Neural cell (in vitro differentiated cells): ENCODE data around the gene RSBN1. TPM values are rescaled to one million over a fixed set of nuclear protein-coding genes. Genes with fewer than 3 reads are reported as not detected.

Experiments
- H2AFZ ChIP-seq: fragments of 200-600, 300-800 bp; sonication (generic), shearing (Covaris generic); 2 replicates; pipeline ENCODE4 v1.6.0; 2014; ENCODE audit warnings: low read depth, mild to moderate bottlenecking, antibody characterized with exemption, low read length, moderate library complexity
- H3F3A ChIP-seq: fragments of 200-600 bp; shearing (Covaris generic); 2 replicates; pipeline ENCODE4 v1.6.1; 2016; ENCODE audit warnings: mild to moderate bottlenecking, moderate library complexity, mixed read lengths, antibody characterized with exemption, low read length; ENCODE audit not compliant: insufficient read depth, poor library complexity, severe bottlenecking
- H3K27ac ChIP-seq: fragments of 200-600, 300-800 bp; sonication (generic), shearing (Covaris generic); 2 replicates; pipeline ENCODE4 v1.5.1; 2014; ENCODE audit warnings: mild to moderate bottlenecking, low read length, moderate library complexity
- H3K27me3 ChIP-seq: fragments of 300-800, 200-600 bp; sonication (generic), shearing (Covaris generic); 2 replicates; pipeline ENCODE4 v1.6.0; 2014; ENCODE audit warnings: mild to moderate bottlenecking, low read depth, low read length, moderate library complexity; ENCODE audit not compliant: insufficient read depth
- H3K36me3 ChIP-seq: fragments of 300-800, 200-600 bp; sonication (generic), shearing (Covaris generic); 2 replicates; pipeline ENCODE4 v1.5.1; 2014; ENCODE audit warnings: mild to moderate bottlenecking, antibody characterized with exemption, low read length, moderate library complexity; ENCODE audit not compliant: insufficient read depth
- H3K4me2 ChIP-seq: fragments of 300-800, 200-600 bp; sonication (generic), shearing (Covaris generic); 2 replicates; pipeline ENCODE4 v1.6.0; 2014; ENCODE audit warnings: mild to moderate bottlenecking, low read length
- H3K4me3 ChIP-seq: fragments of 300-800, 200-600 bp; sonication (generic), shearing (Covaris generic); 2 replicates; pipeline ENCODE4 v1.5.1; 2014; ENCODE audit warnings: mild to moderate bottlenecking, low read length, moderate library complexity
- H3K79me2 ChIP-seq: fragments of 200-600 bp; shearing (Covaris generic); replicated peaks from 2 replicates; pipeline ENCODE4 v1.6.0; 2014; ENCODE audit warnings: mild to moderate bottlenecking, low read length, moderate library complexity; ENCODE audit not compliant: insufficient read depth
- H3K9ac ChIP-seq: fragments of 300-800, 200-600 bp; sonication (generic), shearing (Covaris generic); 2 replicates; pipeline ENCODE4 v1.6.1; 2016; ENCODE audit warnings: mild to moderate bottlenecking, low read length, mixed read lengths
- H3K9me2 ChIP-seq: fragments of 200-600 bp; shearing (Covaris generic); 2 replicates; pipeline ENCODE4 v1.6.1; 2016; ENCODE audit warnings: mild to moderate bottlenecking, low read length, mixed read lengths; ENCODE audit not compliant: insufficient read depth
- H3K9me3 ChIP-seq: fragments of 200-600, 300-800 bp; sonication (generic), shearing (Covaris generic); 2 replicates; pipeline ENCODE4 v1.6.1; 2016; ENCODE audit warnings: mild to moderate bottlenecking, mixed run types, low read length, moderate library complexity, mixed read lengths
- H4K20me1 ChIP-seq: fragments of 200-600 bp; shearing (Covaris generic); 2 replicates; pipeline ENCODE4 v1.6.1; 2016; ENCODE audit warnings: mild to moderate bottlenecking, mixed run types; ENCODE audit not compliant: insufficient read depth
- CTCF ChIP-seq: fragments of 450-650 bp; IDR thresholded peaks from 2 replicates; pipeline ENCODE4 v1.5.1; 2014; ENCODE audit warnings: antibody characterized with exemption, mild to moderate bottlenecking, moderate library complexity; ENCODE audit not compliant: poor library complexity, severe bottlenecking
- EP300 ChIP-seq: fragments of 450-650 bp; conservative IDR thresholded peaks from 2 replicates; pipeline ENCODE4 v1.6.1; 2014; ENCODE audit warnings: antibody characterized with exemption, mild to moderate bottlenecking, moderate library complexity; ENCODE audit not compliant: poor library complexity, severe bottlenecking
- EZH2 ChIP-seq: fragments of 200-600, 300-800 bp; shearing (Covaris generic), sonication (generic); IDR thresholded peaks from 2 replicates; pipeline ENCODE4 v1.6.1; 2014; ENCODE audit warnings: antibody characterized with exemption, low read length, borderline replicate concordance, mild to moderate bottlenecking; ENCODE audit not compliant: insufficient read depth, poor library complexity, severe bottlenecking
- MXI1 ChIP-seq: fragments of 450-650 bp; conservative IDR thresholded peaks from 2 replicates; pipeline ENCODE4 v1.6.1; 2014; ENCODE audit warnings: antibody characterized with exemption, mild to moderate bottlenecking; ENCODE audit not compliant: poor library complexity, severe bottlenecking
- POLR2AphosphoS5 ChIP-seq: IDR thresholded peaks from 2 replicates; pipeline ENCODE4 v1.6.1; 2012
- RAD21 ChIP-seq: fragments of 450-650 bp; conservative IDR thresholded peaks from 2 replicates; pipeline ENCODE4 v1.6.1; 2014; ENCODE audit warnings: antibody characterized with exemption, mild to moderate bottlenecking, moderate library complexity
- REST ChIP-seq: IDR thresholded peaks from 2 replicates; pipeline ENCODE4 v1.6.1; 2012; ENCODE audit warnings: borderline replicate concordance
- SMC3 ChIP-seq: fragments of 450-650 bp; conservative IDR thresholded peaks from 2 replicates; pipeline ENCODE4 v1.6.1; 2014; ENCODE audit warnings: antibody characterized with exemption, mild to moderate bottlenecking, moderate library complexity; ENCODE audit not compliant: poor library complexity
- TAF1 ChIP-seq: IDR thresholded peaks from 2 replicates; pipeline ENCODE4 v1.6.1; 2012; ENCODE audit warnings: low read depth
- polyA plus RNA-seq: library from polyadenylated mRNA; depleted of rRNA; stranded (reverse); fragments of >200 nt; gene quantifications from 2 replicates; pipeline ENCODE4 v1.2.3, GENCODE V29; 2014

Gene RSBN1
- polyA plus RNA-seq, 1 donor from 2014 or later: 33.7 TPM

- Histone ChIP-seq H3K36me3 (no peaks in the 10 kb centered on the region), H3K27me3 (no peaks in the 10 kb centered on the region), H3K9me3 (no peaks in the 10 kb centered on the region), H3K9me2 (no peaks in the 10 kb centered on the region), H3K27ac (no peak overlapping the region), H3K9ac (no peak overlapping the region), H3K79me2 (no peaks in the 10 kb centered on the region), H4K20me1 (no peaks in the 10 kb centered on the region), H3K4me2 (no peak overlapping the region), H3K4me3 (no peak overlapping the region), H3F3A (no peaks in the 10 kb centered on the region), H2AFZ (no peak overlapping the region)
- TF ChIP-seq MXI1 (no peak), CTCF (no peak), SMC3 (no peak), RAD21 (no peak), EP300 (no peak), EZH2 (no peak), REST (no peak), POLR2AphosphoS5 (no peak), TAF1 (no peak)
Measured at GRCh38 chr1:113858982-113859381, 46.7 kb upstream of the RSBN1 start.

- TF ChIP-seq EZH2: no peak
- TF ChIP-seq RAD21: no peak
- no peak for TF ChIP-seq REST
- TF ChIP-seq MXI1: no peak
- no peak for TF ChIP-seq EP300
- TF ChIP-seq POLR2AphosphoS5: no peak
- no peak for TF ChIP-seq CTCF
- no peak for TF ChIP-seq SMC3
- TF ChIP-seq TAF1: no peak
- H3K27ac ChIP-seq: no peak overlapping the region
- no peak overlapping the region for H3K4me3 ChIP-seq
- no peaks in the 10 kb centered on the region for H4K20me1 ChIP-seq
- H3K79me2 ChIP-seq: no peaks in the 10 kb centered on the region
- no peaks in the 10 kb centered on the region for H3K9me3 ChIP-seq
- no peaks in the 10 kb centered on the region for H3K27me3 ChIP-seq
- H3F3A ChIP-seq: no peaks in the 10 kb centered on the region
- H3K36me3 ChIP-seq: no peaks in the 10 kb centered on the region
- H3K9ac ChIP-seq: no peak overlapping the region
- H3K4me2 ChIP-seq: no peak overlapping the region
- H3K9me2 ChIP-seq: no peaks in the 10 kb centered on the region
- no peak overlapping the region for H2AFZ ChIP-seq
Measured at GRCh38 chr1:113858418-113858817, 46.1 kb upstream of the RSBN1 start.
